GM23338 (cell line): ENCODE data around the gene SF3A1. TPM values are rescaled to one million over a fixed set of nuclear protein-coding genes. Genes with fewer than 3 reads are reported as not detected.

Experiments
- ATAC-seq: fragments of 200-7000 bp; cut with Tn5 transposase; 3 replicates; pipeline ENCODE4 v1.9.1; 2020
- DNase-seq: peaks from one replicate; pipeline ENCODE4 v3.0.0-alpha.2; 2015; ENCODE audit warnings: low spot score
- H2AFZ ChIP-seq: fragments of 200-600 bp; sonication (generic); 2 replicates; pipeline ENCODE4 v1.8.0; 2016; ENCODE audit warnings: antibody characterized with exemption, mild to moderate bottlenecking, moderate library complexity
- H3F3A ChIP-seq: fragments of 200-600 bp; sonication (generic); replicated peaks from 2 replicates; pipeline ENCODE4 v1.8.0; 2017; ENCODE audit warnings: antibody characterized with exemption, mixed run types, low read depth
- H3K27ac ChIP-seq: fragments of 200-600 bp; sonication (generic); 2 replicates; pipeline ENCODE4 v1.6.1; 2016; ENCODE audit warnings: low read depth
- H3K27me3 ChIP-seq: fragments of 200-600 bp; sonication (generic); 2 replicates; pipeline ENCODE4 v1.8.0; 2016; ENCODE audit warnings: mild to moderate bottlenecking, mixed run types, moderate library complexity; ENCODE audit not compliant: insufficient read depth
- H3K36me3 ChIP-seq: fragments of 200-600 bp; sonication (generic); 2 replicates; pipeline ENCODE4 v1.8.0; 2016; ENCODE audit warnings: mild to moderate bottlenecking; ENCODE audit not compliant: insufficient read depth
- H3K4me1 ChIP-seq: fragments of 200-600 bp; sonication (generic); 2 replicates; pipeline ENCODE4 v1.8.0; 2016; ENCODE audit warnings: mild to moderate bottlenecking, moderate library complexity; ENCODE audit not compliant: insufficient read depth
- H3K4me2 ChIP-seq: fragments of 200-600 bp; sonication (generic); 2 replicates; pipeline ENCODE4 v1.7.1; 2017; ENCODE audit warnings: mixed run types
- H3K4me3 ChIP-seq: fragments of 200-600 bp; sonication (generic); 2 replicates; pipeline ENCODE4 v1.6.1; 2016; ENCODE audit warnings: mixed run types
- H3K79me2 ChIP-seq: fragments of 200-600 bp; sonication (generic); replicated peaks from 2 replicates; pipeline ENCODE4 v1.8.0; 2017; ENCODE audit warnings: mild to moderate bottlenecking; ENCODE audit not compliant: insufficient read depth
- H3K9me2 ChIP-seq: fragments of 200-600 bp; sonication (generic); 2 replicates; pipeline ENCODE4 v1.8.0; 2017; ENCODE audit not compliant: insufficient read depth
- H4K20me1 ChIP-seq: fragments of 200-600 bp; sonication (generic); replicated peaks from 2 replicates; pipeline ENCODE4 v1.8.0; 2017; ENCODE audit warnings: mild to moderate bottlenecking; ENCODE audit not compliant: insufficient read depth
- H3K27ac Mint-ChIP-seq: 2 replicates; pipeline ENCODE4 v1.8.0; 2020; ENCODE audit warnings: inconsistent platforms, mild to moderate bottlenecking, moderate library complexity, mixed read lengths
- H3K27me3 Mint-ChIP-seq: 3 replicates; pipeline ENCODE4 v1.8.0; 2022; ENCODE audit warnings: low read depth, mild to moderate bottlenecking, moderate library complexity, mixed read lengths, inconsistent platforms; ENCODE audit not compliant: insufficient read depth, poor library complexity
- H3K36me3 Mint-ChIP-seq: 3 replicates; pipeline ENCODE4 v1.8.0; 2021; ENCODE audit warnings: low read depth, mild to moderate bottlenecking, inconsistent platforms, moderate library complexity, mixed read lengths
- H3K4me1 Mint-ChIP-seq: 3 replicates; pipeline ENCODE4 v1.8.0; 2020; ENCODE audit warnings: mild to moderate bottlenecking, inconsistent platforms, mixed read lengths
- H3K4me3 Mint-ChIP-seq: 3 replicates; pipeline ENCODE4 v1.8.0; 2021; ENCODE audit warnings: moderate library complexity, mild to moderate bottlenecking, inconsistent platforms, mixed read lengths
- H3K9me3 Mint-ChIP-seq: 3 replicates; pipeline ENCODE4 v1.8.0; 2020; ENCODE audit warnings: moderate library complexity, mild to moderate bottlenecking, inconsistent platforms, mixed read lengths
- CREB1 ChIP-seq: fragments of 250-450 bp; sonication (Bioruptor Pico); IDR thresholded peaks from 2 replicates; pipeline ENCODE4 v1.5.0; 2020; ENCODE audit warnings: low read depth, mild to moderate bottlenecking, moderate library complexity
- CTCF ChIP-seq, 2 experiments: fragments of 200-600 bp in 1 of 2; sonication (generic) in 1 of 2; conservative IDR thresholded peaks; 2 replicates each; pipeline versions ENCODE4 v1.5.1 to v1.6.1; 2016 to 2017; ENCODE audit warnings: antibody characterized with exemption in 2 of 2, low read depth in 2 of 2, mild to moderate bottlenecking in 2 of 2, moderate library complexity in 1 of 2
- ETS1 ChIP-seq: IDR thresholded peaks from 2 replicates; pipeline ENCODE4 v1.6.1; 2016; ENCODE audit warnings: antibody characterized with exemption
- JUNB ChIP-seq: IDR thresholded peaks from one replicate; pipeline ENCODE4 v1.6.1; 2016; ENCODE audit warnings: antibody characterized with exemption; ENCODE audit not compliant: unreplicated experiment
- POLR2AphosphoS5 ChIP-seq: IDR thresholded peaks from 2 replicates; pipeline ENCODE4 v1.6.1; 2016; ENCODE audit warnings: antibody characterized with exemption, low read depth
- REST ChIP-seq: IDR thresholded peaks from one replicate; pipeline ENCODE4 v1.6.1; 2018; ENCODE audit warnings: antibody characterized with exemption; ENCODE audit not compliant: unreplicated experiment
- ZNF114 ChIP-seq: fragments of 250-450 bp; sonication (Bioruptor Pico); IDR thresholded peaks from 2 replicates; pipeline ENCODE4 v1.5.0; 2020; ENCODE audit warnings: mild to moderate bottlenecking, moderate library complexity
- ZNF331 ChIP-seq: fragments of 250-450 bp; sonication (Bioruptor Pico); IDR thresholded peaks from 2 replicates; pipeline ENCODE4 v1.5.0; 2020; ENCODE audit warnings: low read depth, mild to moderate bottlenecking, moderate library complexity
- ZNF462 ChIP-seq: fragments of 250-450 bp; sonication (Bioruptor Pico); IDR thresholded peaks from 2 replicates; pipeline ENCODE4 v1.5.0; 2020; ENCODE audit warnings: mild to moderate bottlenecking, moderate library complexity
- polyA plus RNA-seq: library from polyadenylated mRNA; unstranded; fragments of >200 nt; fragmentation: Nextera tagmentation; extraction: Ambion mirVana; gene quantifications from 2 replicates; pipeline ENCODE4 v1.2.1, GENCODE V29; 2016
- total RNA-seq: library from RNA; depleted of rRNA; stranded (reverse); fragments of >200 nt; shearing (Covaris generic); gene quantifications from 2 replicates; pipeline ENCODE4 v1.2.3, GENCODE V29; 2014

Gene SF3A1
- total and polyA plus RNA-seq, 2 experiments from 2014 or later = 107 to 108 TPM

GRCh38 chr22:30283342-30283741, 73.4 kb downstream of the SF3A1 start:
- no peak overlapping the region for H3K4me3 ChIP-seq
- no peaks in the 10 kb centered on the region for H3K36me3 ChIP-seq
- no peak overlapping the region for H3K27ac Mint-ChIP-seq
- no peak for TF ChIP-seq CREB1 (CRISPR knock-in tag)
- TF ChIP-seq REST = no peak
- TF ChIP-seq ZNF114 = no peak
- TF ChIP-seq JUNB = no peak
- no peak for TF ChIP-seq CTCF (conservative IDR thresholded peaks at IDR 0.05; ENCODE audit: low read depth in 2 of 2)
- TF ChIP-seq ZNF331 = no peak
- TF ChIP-seq POLR2AphosphoS5 = no peak
- no peaks in the 10 kb centered on the region for H3K79me2 ChIP-seq
- peaks cover 2% of the 10 kb centered on the region; the same call in 1 of the 2 replicates for H3K4me1 ChIP-seq
- H3K27ac ChIP-seq = no peak overlapping the region
- H3K4me2 ChIP-seq = no peak overlapping the region
- no peak overlapping the region for H2AFZ ChIP-seq
- peaks cover 7% of the 10 kb centered on the region for H3F3A ChIP-seq
- no peak for ATAC-seq
- no peaks in the 10 kb centered on the region for H3K9me3 Mint-ChIP-seq
- peaks cover 20% of the 10 kb centered on the region for H3K27me3 Mint-ChIP-seq
- H3K27me3 ChIP-seq = 0 out of 2 replicates have a peak, but pooled peaks cover 1% of the 10 kb centered on the region
- no peak for DNase-seq
- no peaks in the 10 kb centered on the region for H3K9me2 ChIP-seq
- no peak overlapping the region for H3K4me3 Mint-ChIP-seq
- peaks cover 4% of the 10 kb centered on the region; the same call in 2 of the 3 replicates for H3K4me1 Mint-ChIP-seq
- no peaks in the 10 kb centered on the region for H3K36me3 Mint-ChIP-seq
- no peaks in the 10 kb centered on the region; the same call in 1 of the 2 replicates for H4K20me1 ChIP-seq

- H3K4me3 Mint-ChIP-seq = no peak overlapping the region
- Histone ChIP-seq H3K4me2 (no peak overlapping the region), H3K4me3 (no peak overlapping the region), H3F3A (peaks cover 3% of the 10 kb centered on the region; the same call in 1 of the 2 replicates), H4K20me1 (no peaks in the 10 kb centered on the region; the same call in 1 of the 2 replicates), H2AFZ (no peak overlapping the region), H3K79me2 (no peaks in the 10 kb centered on the region), H3K27me3 (no peaks in the 10 kb centered on the region), H3K36me3 (no peaks in the 10 kb centered on the region), H3K9me2 (no peaks in the 10 kb centered on the region), H3K4me1 (0 out of 2 replicates have a peak, but pooled peaks cover 4% of the 10 kb centered on the region), H3K27ac (no peak overlapping the region)
- peaks cover 15% of the 10 kb centered on the region for H3K27me3 Mint-ChIP-seq
- H3K4me1 Mint-ChIP-seq = peaks cover 5% of the 10 kb centered on the region; the same call in 2 of the 3 replicates
- no peak for TF ChIP-seq POLR2AphosphoS5
- no peak for TF ChIP-seq ETS1
- no peak for TF ChIP-seq ZNF462
- TF ChIP-seq ZNF114 = no peak
- H3K36me3 Mint-ChIP-seq = no peaks in the 10 kb centered on the region
- no peaks in the 10 kb centered on the region for H3K9me3 Mint-ChIP-seq
- no peak for DNase-seq
- ATAC-seq = no peak
- H3K27ac Mint-ChIP-seq = no peak overlapping the region
Observed at GRCh38 chr22:30282616-30283046, 74.1 kb downstream of the SF3A1 start.
